BJ (cell line): ENCODE data around the gene GBGT1. TPM values are rescaled to one million over a fixed set of nuclear protein-coding genes. Genes with fewer than 3 reads are reported as not detected.
"Not testable (repeated sequence)": the region's sequence is repeated elsewhere in the genome, so short reads cannot be mapped to it uniquely, and the experiment has no call there.

Experiments used
- CTCF ChIA-PET: fragments of 350-600 bp; formaldehyde crosslinking; extraction: SDS; loops from one replicate; lab custom pipeline; 2021; ENCODE audit warnings: antibody characterized with exemption, inconsistent platforms; lab: Yijun Ruan, JAX
- POLR2A ChIA-PET: fragments of 300-600 bp; sonication (Branson Sonifier 250); formaldehyde crosslinking; extraction: SDS; loops from one replicate; lab custom pipeline; 2021; ENCODE audit warnings: antibody characterized with exemption; lab: Charles Lee
- DNase-seq: peaks from one replicate; pipeline ENCODE4 v3.0.0-alpha.2; 2011; ENCODE audit warnings: low read depth
- H3K27me3 ChIP-seq: 2 replicates; pipeline ENCODE4 v1.6.0; 2011; ENCODE audit warnings: low read length; ENCODE audit not compliant: control insufficient read depth, insufficient read depth
- H3K36me3 ChIP-seq: 2 replicates; pipeline ENCODE4 v1.5.1; 2011; ENCODE audit warnings: low read length; ENCODE audit not compliant: control insufficient read depth, insufficient read depth
- H3K4me3 ChIP-seq: 2 replicates; pipeline ENCODE4 v1.5.1; 2011; ENCODE audit warnings: low read depth, mild to moderate bottlenecking, control low read depth, low read length
- polyA plus RNA-seq: library from polyadenylated mRNA; depleted of rRNA; stranded (reverse); fragments of >200 nt; gene quantifications from 2 replicates; pipeline ENCODE4 v1.2.3, GENCODE V29; 2011
- TF ChIP-seq, protein P1 (sequence below): IDR thresholded peaks from 2 replicates; pipeline ENCODE4 v1.5.1; 2011; ENCODE audit warnings: low read depth, mild to moderate bottlenecking, control low read depth, inconsistent platforms, low read length, moderate library complexity; ENCODE audit not compliant: insufficient read depth

Gene GBGT1
- polyA plus RNA-seq, 1 experiment = 10.3 TPM

DNA sequence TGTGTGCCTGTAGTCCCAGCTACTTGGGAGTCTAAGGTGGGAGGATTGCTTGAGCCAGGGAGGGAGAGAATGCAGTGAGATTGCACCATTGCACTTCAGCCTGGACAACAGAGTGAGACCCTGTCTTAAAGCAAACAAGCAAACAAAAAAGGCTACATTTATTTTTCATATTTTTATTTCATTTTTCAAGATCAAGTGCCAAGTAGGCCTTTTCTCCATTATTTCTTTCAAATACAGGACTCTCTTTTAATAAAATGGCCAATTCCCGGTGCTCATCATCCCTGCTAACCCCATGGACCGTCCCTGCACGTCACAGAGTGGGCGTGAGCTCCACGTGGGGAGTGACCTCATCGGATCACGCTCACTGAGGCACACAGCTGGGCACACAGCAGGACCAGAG, 9.3 kb upstream of the GBGT1 start:
- no peak for DNase-seq
- ChIA-PET CTCF (interaction anchor here (0.8 to 4.6 kb wide), 3 partner anchors 10 to 13 kb away, joined by 3 to 29 read pairs (median 4); no protein-coding TSS in a partner anchor), POLR2A (no interaction called here)
- Histone ChIP-seq H3K36me3 (no peaks in the 10 kb centered on the region), H3K27me3 (peaks cover 13% of the 10 kb centered on the region), H3K4me3 (no peak overlapping the region)
- TF ChIP-seq, protein P1, sequence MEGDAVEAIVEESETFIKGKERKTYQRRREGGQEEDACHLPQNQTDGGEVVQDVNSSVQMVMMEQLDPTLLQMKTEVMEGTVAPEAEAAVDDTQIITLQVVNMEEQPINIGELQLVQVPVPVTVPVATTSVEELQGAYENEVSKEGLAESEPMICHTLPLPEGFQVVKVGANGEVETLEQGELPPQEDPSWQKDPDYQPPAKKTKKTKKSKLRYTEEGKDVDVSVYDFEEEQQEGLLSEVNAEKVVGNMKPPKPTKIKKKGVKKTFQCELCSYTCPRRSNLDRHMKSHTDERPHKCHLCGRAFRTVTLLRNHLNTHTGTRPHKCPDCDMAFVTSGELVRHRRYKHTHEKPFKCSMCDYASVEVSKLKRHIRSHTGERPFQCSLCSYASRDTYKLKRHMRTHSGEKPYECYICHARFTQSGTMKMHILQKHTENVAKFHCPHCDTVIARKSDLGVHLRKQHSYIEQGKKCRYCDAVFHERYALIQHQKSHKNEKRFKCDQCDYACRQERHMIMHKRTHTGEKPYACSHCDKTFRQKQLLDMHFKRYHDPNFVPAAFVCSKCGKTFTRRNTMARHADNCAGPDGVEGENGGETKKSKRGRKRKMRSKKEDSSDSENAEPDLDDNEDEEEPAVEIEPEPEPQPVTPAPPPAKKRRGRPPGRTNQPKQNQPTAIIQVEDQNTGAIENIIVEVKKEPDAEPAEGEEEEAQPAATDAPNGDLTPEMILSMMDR = no peak

DNA sequence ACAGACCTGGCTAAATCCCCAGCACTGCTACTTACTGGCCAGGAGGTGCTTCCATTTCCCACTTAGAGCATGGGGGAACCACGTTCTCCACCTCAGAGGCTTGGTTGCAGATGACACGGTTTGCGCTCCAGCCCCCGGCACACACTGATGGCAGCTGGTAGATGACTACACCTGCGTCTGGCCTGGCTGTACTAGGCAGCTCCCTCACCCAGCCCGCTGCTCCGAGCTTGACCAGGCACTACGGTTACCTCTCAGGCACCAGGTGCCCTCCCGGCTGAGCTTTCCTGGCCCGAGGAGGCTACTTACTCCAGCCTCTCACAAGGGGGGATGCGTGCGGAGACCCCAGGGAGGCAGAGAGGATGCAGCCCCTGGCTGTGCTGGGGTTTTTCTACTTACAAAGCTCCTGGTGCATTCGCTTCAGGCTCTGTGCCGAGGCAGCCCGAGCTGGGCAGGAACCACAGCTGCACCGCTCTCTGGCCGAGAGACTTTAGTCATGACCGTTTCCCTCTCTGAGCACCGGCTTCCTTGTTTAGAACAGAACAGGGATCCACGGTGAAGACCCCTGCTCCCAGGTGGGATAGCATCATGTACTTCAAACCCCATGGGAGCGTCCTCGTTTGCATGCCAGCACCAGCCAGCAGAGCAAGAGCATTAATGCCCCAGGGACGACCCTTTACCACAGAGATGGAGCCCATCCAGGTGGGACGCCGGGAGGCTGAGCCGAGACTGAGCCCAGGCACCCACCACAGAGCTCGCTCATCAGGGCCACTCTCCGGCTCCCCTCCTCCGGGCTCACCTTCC, 7.6 kb upstream of the GBGT1 start:
- TF ChIP-seq, protein P1 = no peak
- ChIA-PET CTCF (interaction anchor here (1.2 to 2.8 kb wide), 3 partner anchors 8 to 15 kb away, joined by 5 to 10 read pairs (median 10); no protein-coding TSS in a partner anchor), POLR2A (no interaction called here)
- DNase-seq = no peak
- Histone ChIP-seq H3K27me3 (peaks cover 11% of the 10 kb centered on the region), H3K4me3 (no peak overlapping the region), H3K36me3 (no peaks in the 10 kb centered on the region)

GRCh38 chr9:133170716-133171115, 7.0 kb upstream of the GBGT1 start:
- ChIA-PET POLR2A (no interaction called here), CTCF (interaction anchor here (1.2 to 2.8 kb wide), 3 partner anchors 9 to 16 kb away, joined by 5 to 10 read pairs (median 10); no protein-coding TSS in a partner anchor)
- H3K36me3 ChIP-seq = no peaks in the 10 kb centered on the region
- H3K4me3 ChIP-seq = no peak overlapping the region
- DNase-seq = no peak
- TF ChIP-seq, protein P1 = no peak
- H3K27me3 ChIP-seq = peaks cover 11% of the 10 kb centered on the region

DNA sequence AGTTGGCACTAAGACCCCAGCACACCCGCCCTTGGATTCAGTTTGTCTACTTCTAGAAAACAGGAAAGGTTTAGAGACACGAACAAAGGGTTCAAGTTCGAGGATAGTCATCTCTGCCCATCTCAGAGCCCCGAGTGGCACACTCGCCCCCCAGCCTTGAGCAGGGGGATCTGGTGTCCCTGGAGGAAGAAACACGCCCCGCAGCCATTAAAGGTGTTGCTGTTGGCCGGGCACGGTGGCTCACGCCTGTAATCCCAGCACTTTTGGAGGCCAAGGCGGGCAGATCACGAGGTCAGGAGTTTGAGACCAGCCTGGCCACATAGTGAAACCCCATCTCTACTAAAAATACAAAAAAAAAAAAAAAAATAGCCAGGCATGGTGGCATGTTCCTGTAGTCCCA, 6.0 kb upstream of the GBGT1 start:
- CTCF ChIA-PET = interaction anchor here (2.8 kb wide), 1 partner anchor 11 kb away, joined by 10 read pairs; no protein-coding TSS in a partner anchor
- peaks cover 11% of the 10 kb centered on the region for H3K27me3 ChIP-seq
- H3K36me3 ChIP-seq, H3K4me3 ChIP-seq, POLR2A ChIA-PET, DNase-seq: not testable (repeated sequence)

- POLR2A ChIA-PET = no interaction called here
- TF ChIP-seq, protein P1 = no peak
- no peak for DNase-seq
- no peaks in the 10 kb centered on the region for H3K36me3 ChIP-seq
- H3K4me3 ChIP-seq = no peak overlapping the region
- CTCF ChIA-PET = interaction anchor here (0.7 kb wide), 1 partner anchor 25 kb away, joined by 4 read pairs; no protein-coding TSS in a partner anchor
- peaks cover 11% of the 10 kb centered on the region for H3K27me3 ChIP-seq
These were observed 5.4 kb upstream of the GBGT1 start for GRCh38 chr9:133169102-133169501.
